Measurements from ENCODE around the gene OSBPL2. TPM values are rescaled to one million over a fixed set of nuclear protein-coding genes. Genes with fewer than 3 reads are reported as not detected.

The OSBPL2 gene
- total RNA-seq, 2 experiments from 2014 or later, result 27.1 TPM

- no peak for DNase-seq
- CTCF ChIA-PET, result no interaction called here
- Mint-ChIP-seq H3K27me3 (no peaks in the 10 kb centered on the region), H3K36me3 (peaks cover 1% of the 10 kb centered on the region), H3K4me1 (peaks cover 3% of the 10 kb centered on the region), H3K4me3 (no peak overlapping the region), H3K9me3 (ENCODE audit: low read depth) (no peaks in the 10 kb centered on the region), H3K27ac (no peak overlapping the region)
- ATAC-seq, result no peak
Observed at GRCh38 chr20:62254021-62254724, 15.9 kb downstream of the OSBPL2 start.

GRCh38 chr20:62255976-62256375, 17.7 kb downstream of the OSBPL2 start:
- peaks cover 3% of the 10 kb centered on the region for H3K4me1 Mint-ChIP-seq
- no peak for ATAC-seq
- DNase-seq, result no peak
- no peaks in the 10 kb centered on the region for H3K27me3 Mint-ChIP-seq
- CTCF ChIA-PET, result no interaction called here
- H3K36me3 Mint-ChIP-seq, result peaks cover 1% of the 10 kb centered on the region
- H3K27ac Mint-ChIP-seq, result no peak overlapping the region
- H3K9me3 Mint-ChIP-seq (ENCODE audit: low read depth), result no peaks in the 10 kb centered on the region
- H3K4me3 Mint-ChIP-seq, result no peak overlapping the region

- DNase-seq (no peak), ATAC-seq (no peak)
- no peak overlapping the region for H3K27ac Mint-ChIP-seq
- H3K36me3 Mint-ChIP-seq, result peaks cover 3% of the 10 kb centered on the region
- no peaks in the 10 kb centered on the region for H3K9me3 Mint-ChIP-seq (ENCODE audit: low read depth)
- no peaks in the 10 kb centered on the region for H3K27me3 Mint-ChIP-seq
- CTCF ChIA-PET, result no interaction called here
- no peaks in the 10 kb centered on the region for H3K4me1 Mint-ChIP-seq
- no peak overlapping the region for H3K4me3 Mint-ChIP-seq
Observed at GRCh38 chr20:62258499-62259293, 20.4 kb downstream of the OSBPL2 start.

GRCh38 chr20:62259294-62259565, 20.9 kb downstream of the OSBPL2 start:
- DNase-seq (no peak), ATAC-seq (no peak)
- H3K27ac Mint-ChIP-seq, result no peak overlapping the region
- H3K4me3 Mint-ChIP-seq, result no peak overlapping the region
- no peaks in the 10 kb centered on the region for H3K9me3 Mint-ChIP-seq (ENCODE audit: low read depth)
- peaks cover 3% of the 10 kb centered on the region for H3K36me3 Mint-ChIP-seq
- CTCF ChIA-PET, result no interaction called here
- no peaks in the 10 kb centered on the region for H3K4me1 Mint-ChIP-seq
- H3K27me3 Mint-ChIP-seq, result no peaks in the 10 kb centered on the region

- DNase-seq (no peak), ATAC-seq (no peak)
- CTCF ChIA-PET, result no interaction called here
- Mint-ChIP-seq H3K36me3 (peaks cover 9% of the 10 kb centered on the region), H3K9me3 (ENCODE audit: low read depth) (no peaks in the 10 kb centered on the region), H3K4me3 (no peak overlapping the region), H3K27ac (no peak overlapping the region), H3K4me1 (no peaks in the 10 kb centered on the region), H3K27me3 (no peaks in the 10 kb centered on the region)
Observed at GRCh38 chr20:62262064-62262463, 23.7 kb downstream of the OSBPL2 start.

- CTCF ChIA-PET, result no interaction called here
- H3K27ac Mint-ChIP-seq, result no peak overlapping the region
- no peak for ATAC-seq
Observed at GRCh38 chr20:62263396-62263795, 25.1 kb downstream of the OSBPL2 start.

GRCh38 chr20:62265365-62265764, 27.0 kb downstream of the OSBPL2 start:
- H3K27ac Mint-ChIP-seq, result no peak overlapping the region
- no peaks in the 10 kb centered on the region for H3K4me1 Mint-ChIP-seq
- no peaks in the 10 kb centered on the region for H3K9me3 Mint-ChIP-seq (ENCODE audit: low read depth)
- H3K36me3 Mint-ChIP-seq, result peaks cover 9% of the 10 kb centered on the region
- DNase-seq (no peak), ATAC-seq (no peak)
- CTCF ChIA-PET, result no interaction called here
- H3K4me3 Mint-ChIP-seq, result no peak overlapping the region
- no peaks in the 10 kb centered on the region for H3K27me3 Mint-ChIP-seq

More at GRCh38 chr20:62263396-62263795, 25.1 kb downstream of the OSBPL2 start:
- Mint-ChIP-seq H3K4me1 (no peaks in the 10 kb centered on the region), H3K36me3 (peaks cover 9% of the 10 kb centered on the region), H3K4me3 (no peak overlapping the region), H3K27me3 (no peaks in the 10 kb centered on the region), H3K9me3 (ENCODE audit: low read depth) (no peaks in the 10 kb centered on the region)
- no peak for DNase-seq

GRCh38 chr20:62266340-62266739, 28.0 kb downstream of the OSBPL2 start:
- H3K36me3 Mint-ChIP-seq, result peaks cover 9% of the 10 kb centered on the region
- CTCF ChIA-PET, result no interaction called here
- no peak overlapping the region for H3K27ac Mint-ChIP-seq
- H3K9me3 Mint-ChIP-seq (ENCODE audit: low read depth), result no peaks in the 10 kb centered on the region
- H3K4me3 Mint-ChIP-seq, result no peak overlapping the region
- DNase-seq (no peak), ATAC-seq (no peak)
- H3K27me3 Mint-ChIP-seq, result no peaks in the 10 kb centered on the region
- H3K4me1 Mint-ChIP-seq, result no peaks in the 10 kb centered on the region

GRCh38 chr20:62266851-62267250, 28.5 kb downstream of the OSBPL2 start:
- Mint-ChIP-seq H3K4me3 (no peak overlapping the region), H3K9me3 (ENCODE audit: low read depth) (no peaks in the 10 kb centered on the region), H3K27me3 (no peaks in the 10 kb centered on the region), H3K36me3 (peaks cover 7% of the 10 kb centered on the region), H3K27ac (no peak overlapping the region), H3K4me1 (no peaks in the 10 kb centered on the region)
- ATAC-seq (no peak), DNase-seq (no peak)
- CTCF ChIA-PET, result no interaction called here

GRCh38 chr20:62267543-62267942, 29.2 kb downstream of the OSBPL2 start:
- no peak for ATAC-seq
- no peak overlapping the region for H3K4me3 Mint-ChIP-seq
- H3K36me3 Mint-ChIP-seq, result peaks cover 7% of the 10 kb centered on the region
- DNase-seq, result no peak
- H3K27ac Mint-ChIP-seq, result no peak overlapping the region
- no peaks in the 10 kb centered on the region for H3K4me1 Mint-ChIP-seq
- no peaks in the 10 kb centered on the region for H3K27me3 Mint-ChIP-seq
- CTCF ChIA-PET, result no interaction called here
- no peaks in the 10 kb centered on the region for H3K9me3 Mint-ChIP-seq (ENCODE audit: low read depth)

- H3K4me3 Mint-ChIP-seq, result no peak overlapping the region
- no peak for ATAC-seq
- no peak for DNase-seq
- peaks cover 7% of the 10 kb centered on the region for H3K36me3 Mint-ChIP-seq
- no peaks in the 10 kb centered on the region for H3K4me1 Mint-ChIP-seq
- H3K27ac Mint-ChIP-seq, result no peak overlapping the region
- CTCF ChIA-PET, result no interaction called here
- H3K9me3 Mint-ChIP-seq (ENCODE audit: low read depth), result no peaks in the 10 kb centered on the region
- no peaks in the 10 kb centered on the region for H3K27me3 Mint-ChIP-seq
Observed at GRCh38 chr20:62268228-62268900, 30.0 kb downstream of the OSBPL2 start.

- H3K36me3 Mint-ChIP-seq, result peaks cover 7% of the 10 kb centered on the region
- no peak overlapping the region for H3K27ac Mint-ChIP-seq
- CTCF ChIA-PET, result no interaction called here
- H3K9me3 Mint-ChIP-seq (ENCODE audit: low read depth), result no peaks in the 10 kb centered on the region
- no peak for ATAC-seq
- no peaks in the 10 kb centered on the region for H3K4me1 Mint-ChIP-seq
- no peak for DNase-seq
- no peaks in the 10 kb centered on the region for H3K27me3 Mint-ChIP-seq
- no peak overlapping the region for H3K4me3 Mint-ChIP-seq
Observed at GRCh38 chr20:62269378-62269777, 31.1 kb downstream of the OSBPL2 start.

- peaks cover 3% of the 10 kb centered on the region for H3K36me3 Mint-ChIP-seq
- no peaks in the 10 kb centered on the region for H3K9me3 Mint-ChIP-seq (ENCODE audit: low read depth)
- no peaks in the 10 kb centered on the region for H3K4me1 Mint-ChIP-seq
- CTCF ChIA-PET, result no interaction called here
- no peak overlapping the region for H3K27ac Mint-ChIP-seq
- ATAC-seq (no peak), DNase-seq (no peak)
- H3K4me3 Mint-ChIP-seq, result no peak overlapping the region
- no peaks in the 10 kb centered on the region for H3K27me3 Mint-ChIP-seq
Observed at GRCh38 chr20:62269871-62270270, 31.6 kb downstream of the OSBPL2 start.

- Mint-ChIP-seq H3K27ac (no peak overlapping the region), H3K36me3 (no peaks in the 10 kb centered on the region), H3K4me1 (no peaks in the 10 kb centered on the region), H3K27me3 (no peaks in the 10 kb centered on the region), H3K9me3 (ENCODE audit: low read depth) (no peaks in the 10 kb centered on the region), H3K4me3 (no peak overlapping the region)
- ATAC-seq (no peak), DNase-seq (no peak)
- CTCF ChIA-PET, result no interaction called here
Observed at GRCh38 chr20:62272200-62272599, 33.9 kb downstream of the OSBPL2 start.
